Measurements from ENCODE around the gene MFSD2A.

The MFSD2A gene

GRCh38 chr1:39922251-39922688, 32.7 kb upstream of the MFSD2A start:
- FAIRE-seq, result no peak
- DNase-seq (ENCODE audit: insufficient read length, low spot score), result no peak
- TF ChIP-seq PAX5 (IDR thresholded peaks at IDR 0.05; ENCODE audit: insufficient read depth, low read length, severe bottlenecking), result no peak
- TF ChIP-seq POLR2A (IDR thresholded peaks at IDR 0.05; ENCODE audit: low read depth, low read length), result no peak
- no peak for TF ChIP-seq SPI1 (IDR thresholded peaks at IDR 0.05; ENCODE audit: low read depth, low read length)
- TF ChIP-seq POU2F2 (IDR thresholded peaks at IDR 0.05; ENCODE audit: low read depth, low read length), result no peak
- no peak for TF ChIP-seq POLR2AphosphoS5 (IDR thresholded peaks at IDR 0.05; ENCODE audit: low read depth, low read length)
- no peak for TF ChIP-seq TAF1 (IDR thresholded peaks at IDR 0.05; ENCODE audit: low read depth, low read length)

DNA sequence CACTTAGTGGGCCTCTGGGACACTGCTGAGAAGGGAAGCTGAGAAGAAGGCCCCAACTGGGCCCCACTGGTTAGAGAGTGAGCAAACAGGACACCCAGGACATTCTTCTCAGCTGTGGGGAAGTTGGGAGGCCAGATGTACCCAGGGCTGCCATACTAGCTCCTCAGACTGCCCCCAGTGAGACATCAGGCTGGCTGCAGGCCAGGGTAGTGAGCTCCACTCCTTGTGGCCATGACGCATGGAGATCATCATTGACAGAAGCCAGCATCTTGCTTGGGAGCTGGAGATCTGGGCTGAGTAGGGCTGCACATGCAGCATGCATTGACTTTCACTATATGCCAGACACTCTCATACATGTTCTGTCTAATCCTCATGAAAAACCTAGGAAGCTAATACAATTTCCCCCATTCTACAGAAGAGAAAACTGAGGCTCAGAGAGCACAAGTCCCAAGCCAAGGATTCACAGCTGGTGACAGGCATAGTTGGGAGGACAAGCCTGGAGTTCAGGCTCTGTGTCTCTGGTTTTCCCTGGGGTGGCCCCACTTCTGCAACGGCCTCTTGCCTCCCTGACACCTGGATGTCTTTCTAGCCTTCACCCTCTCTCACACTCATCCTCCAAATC, 29.1 kb upstream of the MFSD2A start:
- no peak for FAIRE-seq
- TF ChIP-seq POU2F2 (IDR thresholded peaks at IDR 0.05; ENCODE audit: low read depth, low read length), result no peak
- TF ChIP-seq PAX5 (IDR thresholded peaks at IDR 0.05; ENCODE audit: insufficient read depth, low read length, severe bottlenecking), result no peak
- no peak for TF ChIP-seq TAF1 (IDR thresholded peaks at IDR 0.05; ENCODE audit: low read depth, low read length)
- TF ChIP-seq POLR2A (IDR thresholded peaks at IDR 0.05; ENCODE audit: low read depth, low read length), result no peak
- no peak for TF ChIP-seq SPI1 (IDR thresholded peaks at IDR 0.05; ENCODE audit: low read depth, low read length)
- TF ChIP-seq POLR2AphosphoS5 (IDR thresholded peaks at IDR 0.05; ENCODE audit: low read depth, low read length), result no peak
- DNase-seq (ENCODE audit: insufficient read length, low spot score), result no peak

DNA sequence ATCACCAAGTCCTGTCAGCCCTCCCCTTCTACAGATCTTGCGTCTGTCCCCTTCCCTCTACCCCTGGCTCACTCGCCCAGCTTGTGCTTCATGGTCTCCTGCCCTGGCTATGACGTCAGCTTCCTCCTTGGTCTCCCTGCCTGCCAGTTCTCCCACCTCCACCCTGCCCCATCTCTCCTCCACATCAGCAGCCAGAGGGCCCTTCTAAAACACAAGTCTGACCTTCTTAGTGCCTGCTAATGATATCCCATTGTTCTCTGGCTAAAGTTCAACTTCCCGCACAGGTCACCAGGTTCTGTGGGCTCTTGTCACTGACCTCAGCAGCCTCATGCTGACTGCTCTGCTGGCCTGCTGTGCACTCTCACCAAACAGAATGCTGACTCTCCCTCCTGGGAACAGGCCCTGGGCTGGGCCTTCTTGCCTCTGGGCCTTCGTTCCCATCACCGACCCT, 28.6 kb upstream of the MFSD2A start:
- no peak for DNase-seq (ENCODE audit: insufficient read length, low spot score)
- TF ChIP-seq POU2F2 (IDR thresholded peaks at IDR 0.05; ENCODE audit: low read depth, low read length), result no peak
- no peak for TF ChIP-seq PAX5 (IDR thresholded peaks at IDR 0.05; ENCODE audit: insufficient read depth, low read length, severe bottlenecking)
- no peak for TF ChIP-seq SPI1 (IDR thresholded peaks at IDR 0.05; ENCODE audit: low read depth, low read length)
- TF ChIP-seq POLR2A (IDR thresholded peaks at IDR 0.05; ENCODE audit: low read depth, low read length), result no peak
- TF ChIP-seq POLR2AphosphoS5 (IDR thresholded peaks at IDR 0.05; ENCODE audit: low read depth, low read length), result no peak
- TF ChIP-seq TAF1 (IDR thresholded peaks at IDR 0.05; ENCODE audit: low read depth, low read length), result no peak
- FAIRE-seq, result peak; percentile 58

- TF ChIP-seq TAF1 (IDR thresholded peaks at IDR 0.05; ENCODE audit: low read depth, low read length) (no peak), POLR2A (IDR thresholded peaks at IDR 0.05; ENCODE audit: low read depth, low read length) (no peak), POU2F2 (IDR thresholded peaks at IDR 0.05; ENCODE audit: low read depth, low read length) (no peak)
- FAIRE-seq (no peak), DNase-seq (ENCODE audit: insufficient read length, low spot score) (no peak)
These were observed 28.1 kb upstream of the MFSD2A start for GRCh38 chr1:39926820-39927219.

GRCh38 chr1:39927538-39927937, 27.4 kb upstream of the MFSD2A start:
- DNase-seq (ENCODE audit: insufficient read length, low spot score) (no peak), FAIRE-seq (no peak)

GRCh38 chr1:39928809-39929587, 25.9 kb upstream of the MFSD2A start:
- TF ChIP-seq POU2F2 (IDR thresholded peaks at IDR 0.05; ENCODE audit: low read depth, low read length) (no peak), POLR2A (IDR thresholded peaks at IDR 0.05; ENCODE audit: low read depth, low read length) (no peak), TAF1 (IDR thresholded peaks at IDR 0.05; ENCODE audit: low read depth, low read length) (no peak), SPI1 (IDR thresholded peaks at IDR 0.05; ENCODE audit: low read depth, low read length) (no peak), PAX5 (IDR thresholded peaks at IDR 0.05; ENCODE audit: insufficient read depth, low read length, severe bottlenecking) (no peak), POLR2AphosphoS5 (IDR thresholded peaks at IDR 0.05; ENCODE audit: low read depth, low read length) (no peak)
- FAIRE-seq, result no peak
- DNase-seq (ENCODE audit: insufficient read length, low spot score), result no peak

More at GRCh38 chr1:39927538-39927937, 27.4 kb upstream of the MFSD2A start:
- TF ChIP-seq POU2F2 (IDR thresholded peaks at IDR 0.05; ENCODE audit: low read depth, low read length), result no peak
- TF ChIP-seq PAX5 (IDR thresholded peaks at IDR 0.05; ENCODE audit: insufficient read depth, low read length, severe bottlenecking), result no peak

GRCh38 chr1:39933956-39934941, 20.7 kb upstream of the MFSD2A start:
- TF ChIP-seq POLR2A (IDR thresholded peaks at IDR 0.05; ENCODE audit: low read depth, low read length), result no peak
- no peak for TF ChIP-seq SPI1 (IDR thresholded peaks at IDR 0.05; ENCODE audit: low read depth, low read length)
- no peak for TF ChIP-seq TAF1 (IDR thresholded peaks at IDR 0.05; ENCODE audit: low read depth, low read length)
- TF ChIP-seq PAX5 (IDR thresholded peaks at IDR 0.05; ENCODE audit: insufficient read depth, low read length, severe bottlenecking), result no peak
- TF ChIP-seq POU2F2 (IDR thresholded peaks at IDR 0.05; ENCODE audit: low read depth, low read length), result no peak
- no peak for DNase-seq (ENCODE audit: insufficient read length, low spot score)

GRCh38 chr1:39936724-39937491, 18.0 kb upstream of the MFSD2A start:
- no peak for DNase-seq (ENCODE audit: insufficient read length, low spot score)
- TF ChIP-seq POLR2A (IDR thresholded peaks at IDR 0.05; ENCODE audit: low read depth, low read length) (no peak), POLR2AphosphoS5 (IDR thresholded peaks at IDR 0.05; ENCODE audit: low read depth, low read length) (no peak), TAF1 (IDR thresholded peaks at IDR 0.05; ENCODE audit: low read depth, low read length) (no peak), PAX5 (IDR thresholded peaks at IDR 0.05; ENCODE audit: insufficient read depth, low read length, severe bottlenecking) (no peak), SPI1 (IDR thresholded peaks at IDR 0.05; ENCODE audit: low read depth, low read length) (no peak), POU2F2 (IDR thresholded peaks at IDR 0.05; ENCODE audit: low read depth, low read length) (no peak)
- FAIRE-seq, result peak; percentile 26

More at GRCh38 chr1:39933956-39934941, 20.7 kb upstream of the MFSD2A start:
- no peak for FAIRE-seq

Data from GM12891 (cell line).